Thyroid gland (tissue), 4 donors: Measurements from ENCODE around the gene SH3RF1.

Source experiments
- POLR2A ChIP-seq, 2 donors: fragments of 450-650 bp; IDR thresholded peaks; one replicate each; pipeline ENCODE4 v1.6.1; 2017; ENCODE audit warnings: antibody characterized with exemption in 2 of 2, mild to moderate bottlenecking in 2 of 2, moderate library complexity in 1 of 2
- TF ChIP-seq, protein P1 (sequence below), 6 experiments: fragments of 200-600 bp in 3 of 6; fragments of 450-650 bp in 3 of 6; sonication (generic) in 3 of 6; IDR thresholded peaks; one replicate each; pipeline ENCODE4 v1.5.1; 2016 to 2019; ENCODE audit warnings: antibody characterized with exemption in 6 of 6, mild to moderate bottlenecking in 2 of 6, inconsistent platforms in 1 of 6, moderate library complexity in 1 of 6

DNA sequence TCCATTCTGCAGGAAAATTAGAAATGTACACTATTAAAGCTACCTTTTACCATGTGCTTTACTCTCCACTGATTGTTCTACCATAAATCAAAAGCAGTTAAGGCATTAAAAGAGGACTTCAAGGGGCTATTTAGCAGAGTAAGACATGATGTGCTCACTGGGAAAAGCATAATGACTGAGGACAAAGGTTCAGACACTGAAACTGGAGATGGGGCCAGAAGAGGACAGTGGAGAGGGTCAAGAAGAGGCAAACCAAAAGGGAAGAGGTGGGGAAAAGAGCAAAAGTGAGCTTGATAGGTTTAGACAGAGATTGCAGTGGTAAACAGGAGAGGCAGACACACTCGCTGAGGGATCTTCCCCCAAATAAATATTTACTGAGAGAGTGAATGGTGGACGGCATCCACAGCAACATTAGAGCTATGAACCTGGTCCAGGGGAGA is 23.8 kb downstream of the SH3RF1 start:
- TF ChIP-seq, protein P1, sequence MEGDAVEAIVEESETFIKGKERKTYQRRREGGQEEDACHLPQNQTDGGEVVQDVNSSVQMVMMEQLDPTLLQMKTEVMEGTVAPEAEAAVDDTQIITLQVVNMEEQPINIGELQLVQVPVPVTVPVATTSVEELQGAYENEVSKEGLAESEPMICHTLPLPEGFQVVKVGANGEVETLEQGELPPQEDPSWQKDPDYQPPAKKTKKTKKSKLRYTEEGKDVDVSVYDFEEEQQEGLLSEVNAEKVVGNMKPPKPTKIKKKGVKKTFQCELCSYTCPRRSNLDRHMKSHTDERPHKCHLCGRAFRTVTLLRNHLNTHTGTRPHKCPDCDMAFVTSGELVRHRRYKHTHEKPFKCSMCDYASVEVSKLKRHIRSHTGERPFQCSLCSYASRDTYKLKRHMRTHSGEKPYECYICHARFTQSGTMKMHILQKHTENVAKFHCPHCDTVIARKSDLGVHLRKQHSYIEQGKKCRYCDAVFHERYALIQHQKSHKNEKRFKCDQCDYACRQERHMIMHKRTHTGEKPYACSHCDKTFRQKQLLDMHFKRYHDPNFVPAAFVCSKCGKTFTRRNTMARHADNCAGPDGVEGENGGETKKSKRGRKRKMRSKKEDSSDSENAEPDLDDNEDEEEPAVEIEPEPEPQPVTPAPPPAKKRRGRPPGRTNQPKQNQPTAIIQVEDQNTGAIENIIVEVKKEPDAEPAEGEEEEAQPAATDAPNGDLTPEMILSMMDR (IDR thresholded peaks at IDR 0.05) = no peak
- no peak for TF ChIP-seq POLR2A (IDR thresholded peaks at IDR 0.05)
